Fibroblast of skin of scalp (primary cell): ENCODE data around the gene UBE2E2.
"Not testable (repeated sequence)": the region's sequence is repeated elsewhere in the genome, so short reads cannot be mapped to it uniquely, and the experiment has no call there.

Source experiments
- DNase-seq: peaks from one replicate; pipeline ENCODE4 v3.0.0-alpha.2; 2013

The UBE2E2 gene

DNA sequence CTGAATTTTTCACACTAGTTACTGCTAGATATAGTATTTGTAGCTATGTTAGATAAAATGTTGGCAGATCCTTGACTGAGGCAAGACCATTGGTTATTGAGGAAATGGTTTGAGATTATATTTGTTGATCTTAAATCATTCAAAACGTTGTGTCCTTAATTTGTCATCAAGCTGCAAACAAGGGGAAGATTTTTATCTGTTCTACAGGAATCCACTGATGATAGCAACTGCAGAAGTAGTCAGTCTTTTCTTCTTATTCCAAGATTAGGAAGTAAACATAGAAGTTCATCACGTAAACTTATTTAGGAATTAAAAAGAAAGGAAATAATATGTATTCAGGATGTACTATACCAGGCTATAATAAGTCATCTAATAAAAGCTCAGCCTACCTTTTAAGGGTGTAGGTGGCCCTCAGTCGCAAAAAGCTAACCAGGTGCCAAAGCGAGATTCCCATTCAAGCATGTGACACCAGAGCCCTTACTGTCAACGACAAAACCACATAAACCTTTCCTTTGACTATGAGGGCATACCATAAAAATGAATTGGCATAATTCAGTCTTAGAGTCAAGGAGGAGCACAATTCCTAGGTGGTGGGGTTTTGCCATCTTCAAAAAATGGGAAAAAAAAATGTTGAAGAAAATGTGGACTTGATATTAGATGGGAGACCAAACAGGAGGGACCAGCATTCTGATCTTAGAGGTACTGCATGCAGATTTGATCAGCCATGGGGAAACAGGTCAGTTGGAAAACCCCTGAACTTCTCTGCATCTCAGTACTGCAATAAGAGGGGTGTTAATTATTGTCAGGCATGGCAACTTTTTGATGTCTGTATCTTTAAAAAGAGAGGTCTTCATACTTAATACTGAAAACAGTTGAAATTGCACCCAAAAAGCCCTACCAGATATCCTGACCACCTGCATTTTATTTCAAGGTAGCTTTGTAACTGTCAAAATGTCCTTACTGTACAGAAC lies 390.1 kb downstream of the UBE2E2 start:
- no peak for DNase-seq

DNA sequence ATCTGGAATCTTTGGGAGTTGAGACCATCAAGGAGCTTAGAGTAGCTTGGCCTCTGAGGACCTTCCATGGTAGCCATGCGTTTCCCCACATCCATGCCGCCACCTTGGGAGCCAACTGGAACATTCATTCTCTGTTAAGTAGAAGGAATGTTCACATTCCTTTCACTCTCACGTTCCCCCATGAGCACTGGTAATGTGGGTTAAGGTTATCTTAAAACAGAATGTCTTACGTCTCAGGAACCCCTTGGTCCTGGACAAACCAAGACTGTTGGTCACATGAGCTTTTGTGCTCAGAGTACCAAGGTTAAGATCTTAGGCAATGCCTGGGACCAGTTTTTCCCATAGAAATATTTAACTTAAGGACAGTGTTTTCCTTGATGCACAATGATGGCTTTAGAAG lies 390.9 kb downstream of the UBE2E2 start:
- DNase-seq: no peak

DNA sequence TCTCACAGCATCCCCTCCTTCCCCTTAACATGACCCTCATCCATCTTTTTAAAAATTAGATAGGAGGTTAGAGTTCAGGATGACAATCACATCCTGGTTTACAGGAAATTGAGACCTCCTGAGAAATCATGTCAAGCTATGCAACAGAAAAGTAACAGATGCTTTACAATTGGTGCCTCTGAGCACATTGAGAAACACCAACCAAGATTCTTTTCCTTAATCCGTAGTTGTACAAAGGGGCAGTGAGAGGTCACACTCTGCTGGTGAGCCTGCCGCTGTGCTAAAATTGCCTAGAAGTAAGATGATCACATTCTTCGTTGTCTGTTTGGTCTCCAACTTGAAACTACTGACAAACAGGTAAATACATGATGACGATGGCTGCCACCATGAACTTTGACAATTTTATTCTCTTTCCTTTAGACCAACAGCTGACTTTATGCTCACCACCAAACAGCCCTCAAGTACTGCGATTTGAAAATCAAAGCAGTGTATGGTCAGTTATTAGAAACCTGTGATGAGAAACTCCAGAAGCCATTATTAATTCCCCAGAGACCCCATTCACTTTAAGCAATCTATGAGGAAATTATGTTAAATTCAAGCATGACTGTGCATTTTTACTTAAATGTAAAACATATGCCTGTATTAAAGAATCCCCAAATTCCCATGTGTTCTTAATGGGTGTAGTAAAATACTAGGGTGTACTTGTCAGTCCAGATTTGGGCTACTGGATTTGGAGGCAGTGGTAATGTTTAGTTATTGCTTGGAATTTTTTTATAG lies 392.0 kb downstream of the UBE2E2 start:
- peak; percentile 67 for DNase-seq

DNA sequence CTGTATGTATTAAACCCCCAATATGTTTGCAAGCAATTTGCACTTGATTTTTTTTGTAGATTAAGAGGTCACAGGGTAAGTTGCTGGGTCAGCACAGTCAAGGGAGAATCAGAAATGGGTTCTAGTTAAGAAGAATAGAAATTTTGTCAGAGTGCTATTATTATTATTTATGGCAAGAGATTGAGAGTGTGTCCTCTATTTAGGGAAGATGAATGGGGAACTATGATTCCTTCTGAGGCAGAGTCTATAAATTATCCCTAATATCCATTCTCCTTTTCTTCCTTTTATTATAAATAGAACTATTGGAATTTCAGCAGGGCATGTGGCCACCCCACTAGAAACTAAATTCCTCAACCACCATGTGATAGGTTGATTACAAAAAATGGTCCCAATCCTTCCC lies 392.7 kb downstream of the UBE2E2 start:
- DNase-seq: no peak

DNA sequence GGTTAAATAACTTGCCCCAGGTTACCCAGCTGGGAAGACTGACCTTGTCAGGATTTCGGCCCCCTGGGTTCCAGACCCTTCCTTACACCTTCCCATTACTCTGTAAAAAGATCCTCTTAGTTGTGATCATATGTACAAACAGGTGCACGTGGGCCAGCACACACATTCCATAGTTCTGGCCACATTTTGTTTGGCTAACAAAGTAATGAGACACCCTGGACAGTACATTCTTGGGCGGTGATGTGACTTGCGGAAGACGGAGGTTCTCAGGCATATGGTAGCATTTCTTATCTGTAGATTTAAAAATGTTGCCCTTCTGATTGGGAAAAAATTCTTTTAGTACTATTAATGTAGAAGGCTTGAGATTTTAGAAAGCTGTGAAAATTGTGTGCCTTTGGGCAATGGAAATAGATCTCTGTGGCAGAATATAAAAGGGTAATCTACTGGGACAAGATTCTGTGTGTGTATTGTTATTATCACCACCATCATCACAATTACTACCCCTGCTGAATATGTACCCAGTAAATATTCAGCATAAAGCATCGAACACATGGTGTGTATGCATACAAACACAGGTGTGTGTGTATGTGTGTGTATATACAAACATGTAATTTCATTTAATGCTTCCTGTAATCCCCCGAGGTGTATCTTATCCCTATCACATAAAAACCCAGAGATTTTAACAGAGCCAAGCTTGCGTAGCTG lies 397.2 kb downstream of the UBE2E2 start:
- peak; percentile 80 for DNase-seq

DNA sequence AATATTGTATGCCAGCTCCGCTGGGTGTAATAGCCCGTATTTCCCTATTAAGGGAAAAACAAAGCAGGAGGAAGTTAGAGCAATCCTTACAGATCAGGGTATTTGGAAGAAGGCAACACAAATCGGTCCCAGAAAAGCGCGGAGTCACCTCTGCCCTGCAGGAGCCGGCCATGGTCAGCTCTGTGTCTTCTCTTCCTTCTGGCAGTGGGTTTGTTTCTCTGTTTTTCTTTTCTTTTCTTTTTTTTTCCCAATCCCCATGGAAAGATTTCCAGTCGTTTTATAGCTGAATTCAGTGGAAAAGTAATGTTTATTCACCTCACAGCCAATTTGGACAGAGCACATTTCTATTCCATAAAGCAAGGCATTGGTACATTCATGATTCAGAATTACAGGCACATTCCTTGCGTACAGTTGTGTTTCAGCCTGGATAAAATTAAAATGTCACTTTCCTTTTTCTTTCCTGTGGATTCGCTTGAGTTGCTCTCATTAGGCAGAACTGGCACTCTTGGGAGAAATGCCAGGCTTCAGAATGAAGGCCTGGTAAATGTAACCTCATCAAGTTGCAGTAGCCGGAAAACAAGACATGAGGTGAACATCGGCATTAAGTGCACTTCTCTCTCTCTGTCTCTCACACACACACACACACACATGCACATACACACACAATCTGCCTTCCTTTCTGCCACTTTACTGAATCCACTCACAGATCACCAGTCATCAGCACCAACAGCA lies 398.1 kb downstream of the UBE2E2 start:
- peak; percentile 34 for DNase-seq

DNA sequence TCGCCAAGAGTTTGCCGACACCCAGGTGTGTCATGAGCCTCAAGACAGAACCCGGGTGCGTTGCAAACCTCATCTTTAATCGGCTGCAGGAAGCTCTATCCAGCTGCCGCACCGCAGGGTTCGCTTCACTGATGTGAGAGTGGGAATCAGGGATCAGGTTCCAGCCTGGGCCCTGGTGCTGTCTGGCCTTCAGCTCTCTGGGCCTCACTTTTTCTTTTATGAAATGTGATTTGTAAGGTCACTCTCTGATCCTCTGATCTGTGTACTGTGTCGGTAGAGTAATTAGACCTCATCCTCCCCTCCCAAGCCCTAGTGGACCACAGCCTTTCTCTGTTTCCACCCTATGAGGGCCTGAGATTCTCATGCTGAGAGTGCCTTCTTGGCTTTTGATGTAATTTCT lies 399.8 kb downstream of the UBE2E2 start:
- no peak for DNase-seq

DNA sequence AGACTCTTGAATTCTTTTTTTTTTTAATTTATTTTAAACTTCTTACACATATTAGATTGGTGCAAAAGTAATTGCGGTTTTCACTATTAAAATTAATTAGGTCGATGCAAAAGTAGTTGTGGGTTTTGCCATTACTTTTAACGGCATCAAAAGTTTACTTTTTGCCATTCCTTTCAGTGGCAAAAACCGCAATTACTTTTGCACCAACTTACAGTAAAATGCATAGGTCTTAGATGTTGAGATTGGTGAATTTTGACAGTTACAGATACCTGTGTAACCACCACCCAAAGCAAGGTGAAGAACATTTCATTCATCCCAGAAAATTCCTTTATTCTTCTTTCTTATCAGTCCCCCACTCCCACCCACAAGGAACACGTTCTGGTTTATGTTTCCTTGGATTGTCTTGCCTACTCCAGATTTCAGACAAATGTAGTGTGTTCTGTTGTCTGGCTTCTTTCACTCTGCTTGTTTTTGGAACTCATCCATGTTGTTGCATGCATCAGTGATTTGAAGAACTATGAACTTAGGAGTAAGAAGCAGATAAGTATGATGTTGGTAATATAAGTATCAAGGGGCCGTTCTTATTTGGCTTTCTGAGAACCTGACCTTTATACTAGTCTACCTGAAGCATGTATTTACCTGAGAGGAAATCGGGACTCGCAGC lies 404.2 kb downstream of the UBE2E2 start:
- no peak for DNase-seq

DNA sequence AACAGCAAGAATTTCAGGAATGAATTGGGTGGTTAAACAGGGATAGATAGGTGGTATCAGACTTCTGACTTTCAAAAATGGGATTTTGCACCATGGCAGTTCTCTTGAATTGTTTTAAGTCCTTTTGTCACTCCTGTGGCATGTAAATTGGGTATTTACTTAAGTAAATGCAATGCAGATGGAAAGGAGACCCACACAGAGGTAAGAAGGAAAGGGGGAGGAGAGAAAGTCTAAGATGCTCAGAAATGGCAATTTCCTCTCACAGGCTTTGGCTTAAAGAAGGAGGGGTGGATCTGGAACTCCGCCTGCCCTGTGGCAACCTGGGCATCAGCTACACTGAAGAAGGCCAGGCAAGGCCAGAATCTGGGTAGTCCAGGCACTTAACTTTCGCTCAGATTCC lies 405.5 kb downstream of the UBE2E2 start:
- no peak for DNase-seq

DNA sequence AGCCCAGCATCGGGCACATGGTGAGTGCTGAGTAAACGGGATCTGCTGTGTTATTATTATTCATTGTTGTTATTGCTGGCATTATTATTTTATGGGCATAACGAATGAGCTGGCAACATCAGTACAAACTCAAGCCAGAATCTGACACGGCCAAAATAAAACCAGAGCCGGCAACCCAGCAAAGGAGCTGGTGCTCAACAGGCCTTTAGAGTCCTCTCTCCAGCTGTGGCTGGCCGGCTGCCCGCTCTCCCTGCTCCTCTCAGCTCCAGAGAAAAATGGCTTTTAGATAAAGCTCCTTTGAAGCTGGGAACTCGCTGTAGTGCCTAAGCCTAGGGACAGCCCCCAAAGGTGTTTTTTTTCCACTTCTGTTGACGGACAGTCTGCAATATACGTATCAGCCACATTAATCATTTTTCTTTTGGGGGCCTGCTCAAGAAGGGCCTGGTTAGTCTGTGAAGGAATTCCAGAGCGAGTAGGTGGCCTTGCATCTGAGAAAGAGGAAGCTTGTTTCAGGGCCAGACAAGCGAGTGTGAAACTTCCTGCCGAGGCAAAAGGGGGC lies 408.7 kb downstream of the UBE2E2 start:
- DNase-seq: peak; percentile 54

DNA sequence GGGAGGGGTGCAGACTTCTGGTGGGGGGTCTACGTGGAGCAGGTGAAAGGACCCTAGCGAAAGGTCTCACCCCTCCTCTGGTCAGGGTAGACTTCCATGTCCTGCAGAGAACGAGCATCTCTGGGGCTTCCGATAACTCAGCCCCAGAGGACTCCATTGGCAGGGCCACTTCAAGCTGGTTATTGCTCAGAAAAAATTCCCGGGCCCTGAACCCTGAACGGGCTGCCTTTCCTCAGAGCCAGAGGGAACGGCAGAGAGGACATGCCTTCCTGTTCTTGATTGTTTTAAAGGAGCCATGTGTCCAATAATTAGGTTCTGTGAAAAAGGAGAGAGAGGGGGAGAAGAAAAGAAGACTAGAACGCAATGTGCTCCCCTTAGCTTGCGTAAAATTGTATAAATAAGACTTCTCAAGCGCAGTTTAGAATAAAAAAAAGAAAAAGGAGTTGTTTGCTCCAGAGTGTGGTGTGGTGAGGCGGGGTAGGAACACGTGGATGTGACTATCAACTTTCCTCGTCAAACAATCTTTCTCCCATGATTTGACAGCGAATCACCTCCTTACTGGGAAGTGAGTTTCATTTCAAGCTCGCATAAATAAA lies 409.3 kb downstream of the UBE2E2 start:
- DNase-seq: peak; percentile 54

DNA sequence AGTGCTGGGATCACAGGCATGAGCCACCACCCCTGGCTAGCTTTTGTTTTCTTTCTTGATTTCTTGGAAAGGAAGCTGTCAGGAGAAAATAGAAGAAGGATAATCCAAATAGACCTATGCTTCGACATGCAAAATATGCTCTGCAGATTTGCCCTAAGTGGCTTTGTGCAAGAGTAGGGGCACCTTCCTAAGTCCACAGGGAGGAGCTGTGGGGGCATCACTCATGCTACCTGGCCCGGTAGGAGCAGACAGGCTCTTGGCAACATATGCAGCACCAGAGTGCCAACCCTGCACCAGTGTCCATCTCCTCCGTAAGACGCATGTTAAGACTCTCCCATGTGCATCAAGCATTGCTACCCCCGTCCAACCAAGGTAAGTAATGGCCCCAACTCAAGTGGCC lies 411.9 kb downstream of the UBE2E2 start:
- DNase-seq: no peak

DNA sequence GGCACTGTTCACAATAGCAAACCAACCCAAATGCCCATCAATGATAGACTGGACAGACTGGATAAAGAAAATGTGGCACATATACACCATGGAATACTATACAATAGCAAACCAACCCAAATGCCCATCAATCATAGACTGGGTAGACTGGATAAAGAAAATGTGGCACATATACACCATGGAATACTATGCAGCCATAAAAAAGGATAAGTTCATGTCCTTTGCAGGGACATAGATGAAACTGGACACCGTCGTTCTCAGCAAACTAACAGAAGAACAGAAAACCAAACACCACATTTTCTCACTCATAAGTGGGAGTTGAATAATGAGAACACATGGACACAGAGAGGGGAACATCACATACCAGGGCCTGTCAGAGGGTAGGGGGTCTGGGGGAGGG lies 415.3 kb downstream of the UBE2E2 start:
- not testable (repeated sequence) for DNase-seq

DNA sequence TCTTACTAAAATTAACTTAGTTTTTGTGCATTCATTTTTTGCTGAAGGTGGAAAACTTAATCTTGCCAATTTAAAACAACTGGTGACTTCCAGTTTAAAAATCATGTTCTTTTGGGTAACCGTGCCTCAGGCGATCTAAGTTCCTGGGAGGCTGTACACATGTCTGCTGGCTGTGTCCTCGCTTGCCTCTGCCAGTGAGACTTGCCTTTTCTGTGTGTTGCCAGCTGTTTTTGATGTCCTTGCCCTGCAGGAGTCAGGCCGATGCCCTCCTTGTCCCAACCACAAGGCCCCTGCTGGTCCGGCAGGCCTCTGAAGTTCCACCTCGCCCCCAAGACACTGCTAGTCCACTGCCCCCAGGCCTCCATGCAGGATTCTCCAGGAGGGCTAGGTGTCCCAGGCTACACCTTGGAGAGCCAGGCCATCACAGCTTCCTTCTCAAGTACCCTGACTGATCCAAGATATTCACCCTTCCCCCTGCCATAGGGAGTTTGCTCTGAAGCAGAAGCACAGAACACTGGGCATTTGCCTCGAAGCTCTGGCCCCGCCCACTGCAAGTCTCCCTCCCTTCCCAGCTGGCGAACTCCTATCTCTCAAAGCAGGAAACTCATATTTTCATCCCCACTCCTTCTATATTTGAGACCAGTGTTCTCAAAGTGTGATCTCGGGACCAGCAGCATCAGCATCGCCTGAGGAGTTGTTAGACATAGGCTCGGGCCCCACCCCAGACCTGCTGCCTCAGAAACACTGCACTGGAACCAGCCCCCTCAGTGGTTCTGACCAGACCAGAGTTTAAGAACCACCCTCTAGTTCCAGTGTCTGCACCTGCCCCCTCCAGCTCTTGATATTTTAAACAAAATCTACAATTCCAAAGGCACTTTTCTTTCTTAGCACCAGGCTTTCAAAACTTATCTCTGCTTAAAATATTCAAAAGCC lies 416.8 kb downstream of the UBE2E2 start:
- no peak for DNase-seq

DNA sequence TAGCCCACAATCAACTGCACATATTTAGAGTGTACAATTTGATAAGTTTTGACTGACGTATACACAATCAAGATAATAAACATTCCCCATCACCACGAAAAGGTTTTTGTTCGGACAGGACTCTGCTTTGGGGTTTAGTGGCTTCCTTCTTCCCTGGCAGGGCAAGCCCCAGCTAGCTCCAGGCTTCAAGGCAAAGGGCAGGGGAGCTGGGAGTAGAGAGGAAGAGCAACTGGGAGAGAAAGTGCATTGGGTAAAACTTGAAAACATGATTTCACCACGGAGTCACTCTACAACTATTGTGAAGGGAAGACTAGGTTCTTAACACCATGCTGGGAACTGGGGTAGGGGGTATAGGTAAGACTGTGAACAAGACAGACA lies 417.5 kb downstream of the UBE2E2 start:
- DNase-seq: no peak

DNA sequence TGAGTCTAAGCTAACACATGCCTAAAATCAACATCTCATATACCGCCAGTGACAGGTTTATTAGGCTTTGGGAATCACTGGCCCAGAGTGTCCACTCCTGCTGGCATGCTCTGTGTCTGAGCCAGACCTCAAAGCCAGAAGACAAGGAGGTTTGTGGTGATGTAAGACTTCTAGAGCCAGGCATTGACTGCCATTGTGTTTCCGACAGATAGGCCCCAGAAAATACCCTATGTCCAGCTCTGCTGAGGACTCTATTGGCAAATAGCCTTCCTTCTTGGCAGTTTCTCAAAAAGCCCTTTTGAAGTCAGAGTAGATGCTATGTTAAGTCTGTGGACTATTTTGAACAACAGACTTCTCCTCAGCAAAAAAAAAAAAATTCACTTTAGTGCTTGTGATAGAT lies 420.7 kb downstream of the UBE2E2 start:
- no peak for DNase-seq

DNA sequence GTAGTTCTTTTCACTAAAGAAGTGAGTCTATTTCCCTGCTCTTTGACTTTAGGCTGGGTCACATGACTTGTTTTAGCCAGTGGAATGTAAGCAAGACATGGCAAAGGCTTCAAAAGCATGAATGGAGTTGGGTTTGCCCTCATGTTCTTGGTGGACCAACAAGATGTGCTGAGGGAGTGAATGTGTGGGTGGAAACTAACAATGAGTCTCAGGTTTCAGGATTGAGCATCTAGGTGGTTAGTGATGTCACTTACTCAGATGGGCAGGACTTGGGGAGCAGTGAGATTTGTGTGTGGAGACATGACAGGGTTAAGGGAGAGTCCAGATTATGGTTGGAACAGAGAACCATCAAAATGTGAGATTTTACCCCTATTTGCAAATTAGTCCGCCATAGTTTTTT lies 421.2 kb downstream of the UBE2E2 start:
- no peak for DNase-seq

DNA sequence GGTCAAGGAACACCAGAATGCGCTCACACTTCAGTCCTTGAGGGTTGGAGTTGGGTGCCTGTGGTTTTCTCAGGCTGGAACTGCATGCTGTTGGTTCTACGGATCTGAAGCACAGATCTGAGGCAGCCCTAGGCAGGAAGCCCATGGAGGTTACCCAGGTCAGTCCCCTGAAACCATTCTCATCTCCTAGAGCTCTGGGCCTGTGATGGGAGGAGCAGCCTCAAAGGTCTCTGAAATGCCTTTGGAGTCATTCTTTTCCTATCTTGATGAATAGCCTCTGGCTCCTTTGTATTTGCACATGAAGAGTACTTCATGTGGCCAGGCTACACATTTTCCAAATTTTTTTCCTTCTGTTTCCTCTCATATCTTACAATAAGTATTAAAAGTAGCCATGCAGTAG lies 423.3 kb downstream of the UBE2E2 start:
- DNase-seq: no peak

DNA sequence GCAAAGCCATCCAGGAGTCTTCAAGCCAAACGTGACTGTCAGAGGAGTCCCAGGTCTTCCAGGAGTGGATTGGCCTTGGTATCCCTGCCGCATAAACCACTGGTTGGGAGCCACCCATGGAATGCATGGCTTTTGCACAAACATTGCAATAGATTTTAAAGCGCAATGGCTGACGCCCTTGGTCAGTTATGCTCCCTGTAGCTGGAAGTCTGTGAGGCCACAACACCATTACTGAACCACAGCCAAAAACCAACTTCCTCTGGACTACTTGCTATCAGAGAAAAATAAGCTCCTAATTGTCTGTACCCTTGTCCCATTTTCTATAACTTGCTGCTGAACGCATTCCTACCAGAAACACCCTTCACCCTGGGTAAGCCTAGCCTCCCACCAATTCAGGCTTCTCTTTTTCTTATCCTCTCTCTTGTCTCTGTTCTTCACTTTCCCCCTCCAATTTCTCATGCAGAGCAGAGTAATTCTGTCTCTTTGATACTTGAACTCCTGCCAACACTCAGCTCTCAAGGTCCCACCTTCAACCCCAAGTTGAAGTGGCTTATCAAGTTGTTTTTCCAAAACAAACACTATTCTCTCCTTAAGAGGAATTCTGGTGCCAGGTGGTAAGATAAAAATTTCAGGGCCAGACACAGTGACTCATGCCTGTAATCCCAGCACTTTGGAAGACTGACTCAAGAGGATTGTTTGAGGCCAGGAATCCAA lies 426.2 kb downstream of the UBE2E2 start:
- DNase-seq: peak; percentile 29
